Activated T-helper 17 cell treated with anti-CD3 and anti-CD28 coated beads, Interleukin-2, amount 50 U/mL, for 72 hours (primary cell): ENCODE results near the gene UBQLN2. TPM values are rescaled to one million over a fixed set of nuclear protein-coding genes. Genes with fewer than 3 reads are reported as not detected.
"Not testable (repeated sequence)": the region's sequence is repeated elsewhere in the genome, so short reads cannot be mapped to it uniquely, and the experiment has no call there.

ENCODE experiments used
- ATAC-seq: fragments of 150-1000 bp; cut with Tn5 transposase; replicated peaks from 2 replicates; pipeline ENCODE4 v1.10.0; 2021; ENCODE audit warnings: mild to moderate bottlenecking, moderate library complexity
- H3K27ac Mint-ChIP-seq: one replicate; pipeline ENCODE4 v1.8.0; 2022; ENCODE audit warnings: mixed read lengths
- H3K27me3 Mint-ChIP-seq: one replicate; pipeline ENCODE4 v1.8.0; 2022; ENCODE audit warnings: mixed read lengths
- H3K36me3 Mint-ChIP-seq: one replicate; pipeline ENCODE4 v1.8.0; 2022; ENCODE audit warnings: low read depth, mild to moderate bottlenecking, mixed read lengths
- H3K4me1 Mint-ChIP-seq: one replicate; pipeline ENCODE4 v1.8.0; 2022; ENCODE audit warnings: mixed read lengths
- H3K4me3 Mint-ChIP-seq: one replicate; pipeline ENCODE4 v1.8.0; 2022; ENCODE audit warnings: mild to moderate bottlenecking, mixed read lengths
- H3K9me3 Mint-ChIP-seq: one replicate; pipeline ENCODE4 v1.8.0; 2022; ENCODE audit warnings: mixed read lengths
- total RNA-seq, 2 donors: library from RNA; stranded (reverse); gene quantifications; one replicate each; pipeline ENCODE4 v1.2.3, GENCODE V29; 2022

UBQLN2 gene
- total RNA-seq: 10 to 100 TPM; 39.3 to 40.7 TPM

- peak within 1 kb of the TSS; percentile 90 for H3K4me3 Mint-ChIP-seq
- no peaks in the 10 kb centered on the region for H3K9me3 Mint-ChIP-seq
- peak; percentile 72 for ATAC-seq
Measured at GRCh38 chrX:56563231-56564161, at the start of gene UBQLN2. Gene UBQLN2, plus strand, starts transcription at chrX:56563627. Its CDS starts 247 bp downstream, at chrX:56563874.

GRCh38 chrX:56519642-56520041 lies 43.8 kb upstream of the UBQLN2 start:
- ATAC-seq: no peak
- no peak overlapping the region for H3K4me3 Mint-ChIP-seq
- no peaks in the 10 kb centered on the region for H3K4me1 Mint-ChIP-seq
- H3K9me3 Mint-ChIP-seq: peaks cover 7% of the 10 kb centered on the region
- no peak overlapping the region for H3K27ac Mint-ChIP-seq
- H3K36me3 Mint-ChIP-seq: no peaks in the 10 kb centered on the region
- H3K27me3 Mint-ChIP-seq: no peaks in the 10 kb centered on the region

More at GRCh38 chrX:56563231-56564161, at the start of gene UBQLN2:
- peaks cover 2% of the 10 kb centered on the region for H3K4me1 Mint-ChIP-seq
- H3K27ac Mint-ChIP-seq: peak within 1 kb of the TSS; percentile 97
- no peaks in the 10 kb centered on the region for H3K27me3 Mint-ChIP-seq
- peaks cover 48% of the 10 kb centered on the region for H3K36me3 Mint-ChIP-seq

- not testable (repeated sequence) for ATAC-seq, H3K27me3 Mint-ChIP-seq, H3K9me3 Mint-ChIP-seq, H3K4me1 Mint-ChIP-seq, H3K27ac Mint-ChIP-seq, H3K4me3 Mint-ChIP-seq
- peaks cover 11% of the 10 kb centered on the region for H3K36me3 Mint-ChIP-seq
Measured at GRCh38 chrX:56529482-56530007, 33.9 kb upstream of the UBQLN2 start.

- ATAC-seq: no peak
- H3K4me3 Mint-ChIP-seq: no peak overlapping the region
- H3K9me3 Mint-ChIP-seq: peaks cover 5% of the 10 kb centered on the region
- H3K27me3 Mint-ChIP-seq: no peaks in the 10 kb centered on the region
- H3K27ac Mint-ChIP-seq: no peak overlapping the region
- H3K4me1 Mint-ChIP-seq: no peaks in the 10 kb centered on the region
- H3K36me3 Mint-ChIP-seq: peaks cover 11% of the 10 kb centered on the region
Measured at GRCh38 chrX:56530011-56530410, 33.4 kb upstream of the UBQLN2 start.

- no peaks in the 10 kb centered on the region for H3K4me1 Mint-ChIP-seq
- H3K4me3 Mint-ChIP-seq: no peak overlapping the region
- ATAC-seq: no peak
- H3K27ac Mint-ChIP-seq: no peak overlapping the region
- peaks cover 5% of the 10 kb centered on the region for H3K9me3 Mint-ChIP-seq
- H3K27me3 Mint-ChIP-seq: no peaks in the 10 kb centered on the region
- no peaks in the 10 kb centered on the region for H3K36me3 Mint-ChIP-seq
Measured at GRCh38 chrX:56550667-56551066, 12.8 kb upstream of the UBQLN2 start.

- H3K4me3 Mint-ChIP-seq: no peak overlapping the region
- H3K27ac Mint-ChIP-seq: no peak overlapping the region
- H3K36me3 Mint-ChIP-seq: no peaks in the 10 kb centered on the region
- H3K9me3 Mint-ChIP-seq: peaks cover 1% of the 10 kb centered on the region
- H3K4me1 Mint-ChIP-seq: no peaks in the 10 kb centered on the region
- no peaks in the 10 kb centered on the region for H3K27me3 Mint-ChIP-seq
- ATAC-seq: no peak
Measured at GRCh38 chrX:56554870-56555269, 8.6 kb upstream of the UBQLN2 start.

GRCh38 chrX:56557376-56557929 lies 6.0 kb upstream of the UBQLN2 start:
- no peak overlapping the region for H3K27ac Mint-ChIP-seq
- no peaks in the 10 kb centered on the region for H3K27me3 Mint-ChIP-seq
- no peaks in the 10 kb centered on the region for H3K36me3 Mint-ChIP-seq
- H3K9me3 Mint-ChIP-seq: no peaks in the 10 kb centered on the region
- no peak overlapping the region for H3K4me3 Mint-ChIP-seq
- ATAC-seq: no peak
- no peaks in the 10 kb centered on the region for H3K4me1 Mint-ChIP-seq

GRCh38 chrX:56564164-56564885 lies 898 bp downstream of the UBQLN2 start:
- peak overlapping the region; percentile 90 for H3K4me3 Mint-ChIP-seq
- peak; percentile 72 for ATAC-seq
- peak overlapping the region; percentile 97 for H3K27ac Mint-ChIP-seq
- peaks cover 7% of the 10 kb centered on the region for H3K4me1 Mint-ChIP-seq
- peaks cover 57% of the 10 kb centered on the region for H3K36me3 Mint-ChIP-seq
- H3K27me3 Mint-ChIP-seq: no peaks in the 10 kb centered on the region
- H3K9me3 Mint-ChIP-seq: no peaks in the 10 kb centered on the region

GRCh38 chrX:56564921-56565840 lies 1.8 kb downstream of the UBQLN2 start:
- H3K27me3 Mint-ChIP-seq: no peaks in the 10 kb centered on the region
- peak overlapping the region; percentile 97 for H3K27ac Mint-ChIP-seq
- H3K9me3 Mint-ChIP-seq: no peaks in the 10 kb centered on the region
- peaks cover 7% of the 10 kb centered on the region for H3K4me1 Mint-ChIP-seq
- H3K4me3 Mint-ChIP-seq: peak overlapping the region; percentile 90
- peaks cover 65% of the 10 kb centered on the region for H3K36me3 Mint-ChIP-seq
- ATAC-seq: peak; percentile 11

- Mint-ChIP-seq H3K27me3 (no peaks in the 10 kb centered on the region), H3K27ac (no peak overlapping the region), H3K4me3 (peak overlapping the region; percentile 90), H3K4me1 (peaks cover 10% of the 10 kb centered on the region), H3K36me3 (peaks cover 81% of the 10 kb centered on the region), H3K9me3 (no peaks in the 10 kb centered on the region)
- peak; percentile 59 for ATAC-seq
Measured at GRCh38 chrX:56569378-56570057, 6.1 kb downstream of the UBQLN2 start.

- peaks cover 13% of the 10 kb centered on the region for H3K4me1 Mint-ChIP-seq
- peak; percentile 56 for ATAC-seq
- H3K9me3 Mint-ChIP-seq: no peaks in the 10 kb centered on the region
Measured at GRCh38 chrX:56572975-56573374, 9.5 kb downstream of the UBQLN2 start.

GRCh38 chrX:56574861-56575260 lies 11.4 kb downstream of the UBQLN2 start:
- peaks cover 75% of the 10 kb centered on the region for H3K36me3 Mint-ChIP-seq
- peak; percentile 70 for ATAC-seq

More at GRCh38 chrX:56572975-56573374, 9.5 kb downstream of the UBQLN2 start:
- no peaks in the 10 kb centered on the region for H3K27me3 Mint-ChIP-seq
- peaks cover 74% of the 10 kb centered on the region for H3K36me3 Mint-ChIP-seq
- H3K27ac Mint-ChIP-seq: no peak overlapping the region
- no peak overlapping the region for H3K4me3 Mint-ChIP-seq

GRCh38 chrX:56576721-56577120 lies 13.3 kb downstream of the UBQLN2 start:
- ATAC-seq: no peak
- Mint-ChIP-seq H3K4me1 (peaks cover 10% of the 10 kb centered on the region), H3K27me3 (no peaks in the 10 kb centered on the region), H3K9me3 (no peaks in the 10 kb centered on the region), H3K4me3 (no peak overlapping the region), H3K36me3 (peaks cover 75% of the 10 kb centered on the region), H3K27ac (no peak overlapping the region)

More at GRCh38 chrX:56574861-56575260, 11.4 kb downstream of the UBQLN2 start:
- Mint-ChIP-seq H3K27me3 (no peaks in the 10 kb centered on the region), H3K27ac (peak overlapping the region; percentile 75), H3K4me3 (peak overlapping the region; percentile 48), H3K9me3 (no peaks in the 10 kb centered on the region), H3K4me1 (peaks cover 10% of the 10 kb centered on the region)
